Activated CD8-positive, alpha-beta memory T cell treated with anti-CD3 and anti-CD28 coated beads, Interleukin-2, amount 50 U/mL, for 24 hours (primary cell): ENCODE results near the gene MYBBP1A.

Experiments used
- DNase-seq: peaks from one replicate; pipeline ENCODE4 v3.0.0-alpha.2; 2020; ENCODE audit errors: extremely low read depth

The MYBBP1A gene

GRCh38 chr17:4549781-4550533 is 5.2 kb downstream of the MYBBP1A start:
- no peak for DNase-seq

- no peak for DNase-seq
These were observed 6.3 kb downstream of the MYBBP1A start for GRCh38 chr17:4548721-4549531.

GRCh38 chr17:4548061-4548461 is 7.1 kb downstream of the MYBBP1A start:
- DNase-seq: no peak

DNA sequence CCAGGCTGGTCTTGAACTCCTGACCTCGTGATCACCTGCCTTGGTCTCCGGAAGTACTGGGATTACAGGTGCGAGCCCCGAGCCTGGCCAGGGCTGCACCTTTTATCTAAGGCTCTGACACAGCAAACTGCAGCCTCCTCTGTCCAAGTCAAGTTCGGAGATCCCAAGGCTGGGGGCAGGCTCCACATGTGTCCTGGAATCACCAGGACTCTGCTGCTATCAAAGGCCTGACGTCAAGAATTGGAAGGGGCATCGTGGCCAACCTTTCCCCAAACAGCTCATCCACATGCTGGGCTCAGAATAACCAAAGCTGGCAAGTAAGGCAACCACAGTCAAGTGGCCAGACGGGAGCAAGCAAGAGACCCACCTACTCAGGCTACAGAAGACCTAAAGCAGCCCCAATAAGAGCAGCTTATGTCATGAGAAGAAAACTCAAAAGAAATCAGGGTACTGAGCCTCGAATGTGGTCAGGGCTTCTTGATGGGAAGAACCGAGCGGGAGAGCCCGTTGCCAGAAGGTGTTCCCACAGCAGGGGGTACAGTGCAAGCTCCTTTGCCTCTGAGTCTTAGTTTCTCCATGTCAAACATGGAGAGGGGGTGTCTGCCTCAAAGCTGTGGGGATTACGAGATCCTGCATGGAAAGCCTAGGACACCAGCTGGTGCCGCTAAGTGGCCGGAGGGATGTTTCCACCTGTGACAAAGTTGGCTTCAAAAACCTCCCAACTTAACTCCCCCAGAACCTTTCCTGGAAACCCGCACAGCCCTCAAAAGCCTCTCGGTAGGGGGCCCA is 7.9 kb downstream of the MYBBP1A start:
- no peak for DNase-seq

- no peak for DNase-seq
These were observed 9.8 kb downstream of the MYBBP1A start for GRCh38 chr17:4545217-4545951.

DNA sequence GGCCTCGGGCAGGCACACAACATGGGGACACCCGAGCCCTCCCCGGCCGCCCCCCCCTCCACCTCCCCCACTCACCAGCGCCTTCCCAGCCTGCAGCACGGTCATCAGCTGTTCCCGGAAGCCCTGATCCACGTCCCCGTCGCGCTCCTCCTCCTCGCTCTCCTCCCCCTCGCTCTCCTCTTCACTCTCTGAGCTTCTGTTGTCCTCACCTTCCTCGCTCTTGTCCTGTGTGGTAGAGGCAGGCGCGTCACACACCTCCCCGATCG is 10.3 kb downstream of the MYBBP1A start:
- DNase-seq: no peak

DNA sequence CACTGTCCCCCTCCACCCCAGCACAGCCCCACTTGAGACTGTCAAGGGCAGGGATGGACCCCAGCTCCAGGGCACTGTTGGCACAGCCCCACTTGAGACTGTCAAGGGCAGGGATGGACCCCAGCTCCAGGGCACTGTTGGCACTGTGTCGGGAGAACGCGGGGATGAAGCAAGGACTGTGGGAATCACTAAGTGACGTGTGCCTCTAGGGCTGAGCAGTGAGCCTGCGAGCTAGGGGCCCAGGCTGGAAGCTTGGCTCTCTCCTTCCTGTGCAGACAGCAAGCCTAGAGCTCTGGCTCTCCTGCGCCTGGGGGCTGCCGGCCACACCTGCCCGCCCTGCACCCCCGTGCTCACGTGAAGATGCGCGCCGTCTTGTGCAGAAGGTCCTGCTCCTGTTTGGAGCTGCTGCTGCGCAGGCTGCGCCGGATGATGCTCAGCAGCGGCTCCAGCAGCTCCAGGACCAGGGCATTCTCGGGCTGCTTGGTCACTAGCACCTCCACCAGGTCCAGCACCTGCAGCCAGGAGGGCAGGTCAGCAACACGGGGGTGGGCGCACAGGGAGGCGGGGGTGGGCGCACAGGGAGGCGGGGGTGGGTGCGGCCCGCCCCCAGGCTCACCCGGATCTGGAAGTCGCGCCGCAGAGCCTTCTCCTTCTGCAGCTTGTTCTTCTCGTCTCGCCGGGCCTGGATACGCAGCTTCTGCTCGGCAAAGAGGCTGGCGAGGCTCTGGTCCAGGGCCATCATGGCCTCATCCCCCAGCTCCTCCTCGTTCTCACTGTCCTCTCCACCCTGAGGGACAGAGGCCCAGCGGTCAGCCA is 10.8 kb downstream of the MYBBP1A start:
- no peak for DNase-seq

DNA sequence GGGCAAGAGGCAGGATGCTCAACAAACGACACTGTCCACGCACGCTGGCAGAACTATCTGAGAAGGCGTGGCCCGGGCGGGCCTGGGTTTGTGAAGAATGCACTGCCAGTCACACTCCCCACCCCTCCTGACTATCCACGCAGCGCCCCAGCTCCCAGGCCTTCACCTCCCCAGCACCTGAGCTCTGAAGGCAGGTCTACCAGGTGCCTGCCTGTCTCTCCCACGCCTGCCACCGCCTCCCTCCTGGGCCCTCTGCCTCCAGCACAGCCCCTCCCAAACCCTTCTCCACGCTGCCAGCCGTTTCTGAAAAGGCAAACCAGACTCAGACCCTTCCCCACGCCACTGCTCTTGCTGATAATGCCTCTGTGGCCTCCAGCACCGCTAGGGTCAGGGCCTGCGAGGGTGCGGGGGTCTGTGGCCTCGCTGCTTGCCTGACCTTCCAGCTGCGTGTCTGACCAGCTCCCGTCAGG is 11.6 kb downstream of the MYBBP1A start:
- DNase-seq: no peak

DNA sequence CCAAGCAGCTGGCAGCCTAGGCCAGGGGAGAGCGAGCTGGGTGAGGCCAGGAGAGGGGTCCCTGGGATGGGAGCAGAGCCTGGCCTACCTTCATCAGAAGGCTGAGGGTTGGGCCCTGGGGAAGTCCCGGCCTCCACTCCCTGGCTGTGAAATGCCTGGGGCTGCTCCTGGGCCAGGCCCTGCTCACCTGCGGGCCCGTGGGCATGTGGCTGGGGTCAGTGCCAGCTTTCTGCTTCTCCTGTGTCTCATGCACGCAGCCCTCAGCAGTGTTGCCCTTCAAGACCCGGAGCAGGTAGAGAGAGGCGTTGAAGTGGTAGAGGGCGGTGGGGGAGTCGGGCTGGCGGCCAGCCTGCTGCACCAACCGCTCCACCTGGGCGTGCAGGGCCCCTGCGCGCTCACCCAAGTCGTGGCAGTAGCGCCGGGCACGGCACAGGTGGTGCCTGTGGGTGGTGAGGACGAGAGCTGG is 12.4 kb downstream of the MYBBP1A start:
- DNase-seq: no peak

DNA sequence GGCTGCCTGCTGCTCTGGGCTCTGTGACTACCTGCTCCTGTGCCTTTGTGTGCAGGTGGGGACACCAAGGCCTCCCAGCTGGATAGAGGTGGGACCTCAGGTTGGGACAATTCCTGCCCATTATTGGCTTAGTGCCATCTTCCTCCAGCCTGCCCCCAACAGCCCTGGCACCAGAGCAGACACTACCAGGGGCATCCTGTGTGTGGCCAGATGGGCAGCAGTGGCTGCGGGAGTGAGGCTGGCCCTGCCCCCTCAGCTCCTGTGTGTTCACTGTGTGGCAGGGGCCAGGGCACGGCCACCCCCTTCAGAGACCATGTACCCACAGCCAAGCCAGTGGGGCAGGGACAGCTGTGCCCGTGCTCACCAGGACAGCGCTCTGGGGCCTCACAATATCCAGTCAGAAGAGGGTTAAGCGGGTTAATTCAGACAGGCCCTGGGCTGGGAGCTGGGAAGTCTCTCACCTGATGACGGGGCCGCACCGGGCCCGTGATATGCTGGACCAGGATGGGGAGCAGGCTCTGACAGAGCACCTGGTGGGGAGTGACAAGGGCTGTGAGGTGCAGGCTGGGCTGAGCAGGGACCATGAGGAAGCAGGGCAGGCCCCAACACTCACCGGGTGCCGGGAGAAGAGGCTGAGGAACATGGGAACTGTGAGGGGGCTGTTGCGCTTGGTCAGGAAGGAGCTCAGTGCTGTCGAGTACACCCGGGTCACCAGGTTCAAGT is 13.0 kb downstream of the MYBBP1A start:
- DNase-seq: no peak

DNA sequence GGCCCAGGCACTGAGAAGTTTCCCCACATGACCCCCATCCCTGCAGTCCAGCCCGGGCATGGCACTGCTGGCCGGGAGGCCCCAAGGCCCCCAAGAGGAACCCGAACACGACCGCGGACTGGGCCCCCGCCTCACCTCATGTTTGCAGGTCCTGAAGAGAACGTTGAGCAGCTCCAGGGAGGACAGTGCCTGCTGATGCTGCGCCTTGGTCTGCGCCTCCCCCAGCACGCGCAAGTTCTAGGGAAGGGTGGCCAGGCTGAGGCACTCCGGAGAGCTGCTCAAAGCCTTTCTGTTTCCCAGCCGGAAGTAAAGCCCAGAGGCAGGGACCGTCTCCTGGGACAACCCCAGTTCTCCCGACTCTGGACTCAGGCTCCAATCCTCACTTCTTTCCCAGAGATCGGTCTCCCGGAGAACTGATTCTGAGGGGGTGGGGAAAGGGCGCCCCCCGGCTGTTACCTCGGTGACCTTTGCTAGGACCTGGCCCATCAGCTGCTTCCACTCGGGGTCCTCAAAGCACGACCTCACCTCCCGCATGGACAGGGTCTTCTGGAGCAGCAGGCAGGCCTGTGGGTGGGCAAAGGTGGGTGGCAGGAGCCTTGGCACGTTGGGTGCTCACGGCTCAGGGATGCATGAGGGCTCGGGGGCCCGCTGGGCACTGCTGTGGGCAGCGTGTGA is 13.7 kb downstream of the MYBBP1A start:
- DNase-seq: no peak

- DNase-seq: no peak
These were observed 14.4 kb downstream of the MYBBP1A start for GRCh38 chr17:4540687-4541327.

GRCh38 chr17:4540224-4540651 is 14.9 kb downstream of the MYBBP1A start:
- no peak for DNase-seq

GRCh38 chr17:4539576-4540223 is 15.5 kb downstream of the MYBBP1A start:
- no peak for DNase-seq

- DNase-seq: no peak
These were observed 16.2 kb downstream of the MYBBP1A start for GRCh38 chr17:4539025-4539424.

DNA sequence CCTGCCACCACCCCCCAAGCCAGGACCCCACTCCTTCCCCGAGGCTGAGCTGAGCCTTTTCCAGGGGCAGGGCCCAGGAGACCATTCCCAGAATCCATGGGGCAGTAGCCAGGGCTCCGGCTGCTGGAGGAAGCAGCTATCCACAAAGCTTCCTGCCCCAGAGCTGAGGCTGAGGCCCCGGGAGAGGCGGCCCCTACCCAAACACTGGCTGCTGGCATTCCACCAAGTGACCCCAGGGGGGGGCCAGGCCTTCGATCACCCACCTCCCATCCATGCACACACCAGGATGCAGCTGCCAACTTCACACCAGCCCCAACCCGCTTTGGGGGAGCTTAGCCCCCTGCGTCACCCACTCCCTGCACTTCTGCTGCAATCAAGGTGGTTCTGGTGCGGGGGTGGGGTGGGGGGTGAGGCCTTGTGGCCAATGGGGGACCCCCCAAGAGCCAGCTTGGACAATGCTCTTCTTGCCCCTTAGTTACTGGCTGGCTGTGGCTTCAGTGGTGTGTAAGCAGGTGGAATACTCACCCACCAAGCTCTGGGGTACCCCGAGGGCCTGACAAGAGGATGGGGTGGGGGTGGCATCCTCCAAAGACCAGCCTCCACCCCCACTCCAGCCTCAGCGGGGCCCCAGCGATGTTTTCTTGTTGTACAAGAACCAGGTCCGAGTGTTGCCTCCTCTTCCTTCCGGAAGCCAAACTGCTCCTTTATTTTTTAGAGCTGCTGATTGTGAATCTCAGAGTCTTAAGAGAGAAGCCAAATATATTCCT is 16.8 kb downstream of the MYBBP1A start:
- DNase-seq: no peak

GRCh38 chr17:4537451-4538235 is 17.5 kb downstream of the MYBBP1A start:
- no peak for DNase-seq
